ENCODE results near the gene APP. TPM values are rescaled to one million over a fixed set of nuclear protein-coding genes. Genes with fewer than 3 reads are reported as not detected.

The APP gene
- total RNA-seq, 3 donors from 2014 or later (not counting 1 experiment from before 2014, with no cell fraction given): 5.1 to 10.6 (median 7.8) TPM

DNA sequence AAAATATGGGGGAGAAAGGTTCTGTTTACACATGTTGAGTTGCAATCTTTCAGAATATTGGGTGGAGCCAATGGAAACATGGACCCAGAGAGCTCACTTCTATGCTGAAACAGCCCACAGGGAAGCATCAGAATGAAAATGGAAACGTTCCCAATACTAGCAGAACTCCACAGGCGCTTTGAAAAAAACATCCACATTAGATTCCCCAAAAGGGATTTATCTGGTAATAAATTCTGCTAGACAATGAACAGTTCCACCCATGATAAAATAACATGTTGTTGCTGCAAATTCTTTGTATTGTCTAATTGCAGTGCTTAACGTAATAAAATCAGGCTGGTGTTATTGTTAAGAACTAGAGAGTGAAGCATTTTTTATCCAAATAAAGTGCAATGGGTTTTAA, 238.8 kb downstream of the APP start:
- no peaks in the 10 kb centered on the region for H3K36me3 Mint-ChIP-seq
- H3K4me3 Mint-ChIP-seq: no peak overlapping the region
- no peaks in the 10 kb centered on the region for H3K4me1 Mint-ChIP-seq
- WGBS (ENCODE audit: insufficient coverage): 89% methylated on average over 3 of the region's 3 CpGs
- H3K27ac ChIP-seq (ENCODE audit: low read length): no peak overlapping the region
- H3K4me3 ChIP-seq (ENCODE audit: low read length): no peak overlapping the region
- peaks cover 0 to 3% of the 10 kb centered on the region in 2 donors for H3K27me3 Mint-ChIP-seq (ENCODE audit: low read depth in 2 of 2)
- H3K4me1 ChIP-seq (ENCODE audit: control insufficient read depth, insufficient read depth, low read length): no peaks in the 10 kb centered on the region
- H3K27ac Mint-ChIP-seq: no peak overlapping the region
- H3K27me3 ChIP-seq (ENCODE audit: control insufficient read depth, insufficient read depth, low read length): no peaks in the 10 kb centered on the region
- H3K9me3 ChIP-seq (ENCODE audit: control insufficient read depth, insufficient read depth, low read length): no peaks in the 10 kb centered on the region
- intact Hi-C loops (cut with micrococcal nuclease): no loop called here
- DNase-seq: no peak
- H3K36me3 ChIP-seq (ENCODE audit: control insufficient read depth, insufficient read depth, low read length): no peaks in the 10 kb centered on the region
- no peaks in the 10 kb centered on the region for H3K9me3 Mint-ChIP-seq
- no peak for ATAC-seq
- TF ChIP-seq, protein P1, sequence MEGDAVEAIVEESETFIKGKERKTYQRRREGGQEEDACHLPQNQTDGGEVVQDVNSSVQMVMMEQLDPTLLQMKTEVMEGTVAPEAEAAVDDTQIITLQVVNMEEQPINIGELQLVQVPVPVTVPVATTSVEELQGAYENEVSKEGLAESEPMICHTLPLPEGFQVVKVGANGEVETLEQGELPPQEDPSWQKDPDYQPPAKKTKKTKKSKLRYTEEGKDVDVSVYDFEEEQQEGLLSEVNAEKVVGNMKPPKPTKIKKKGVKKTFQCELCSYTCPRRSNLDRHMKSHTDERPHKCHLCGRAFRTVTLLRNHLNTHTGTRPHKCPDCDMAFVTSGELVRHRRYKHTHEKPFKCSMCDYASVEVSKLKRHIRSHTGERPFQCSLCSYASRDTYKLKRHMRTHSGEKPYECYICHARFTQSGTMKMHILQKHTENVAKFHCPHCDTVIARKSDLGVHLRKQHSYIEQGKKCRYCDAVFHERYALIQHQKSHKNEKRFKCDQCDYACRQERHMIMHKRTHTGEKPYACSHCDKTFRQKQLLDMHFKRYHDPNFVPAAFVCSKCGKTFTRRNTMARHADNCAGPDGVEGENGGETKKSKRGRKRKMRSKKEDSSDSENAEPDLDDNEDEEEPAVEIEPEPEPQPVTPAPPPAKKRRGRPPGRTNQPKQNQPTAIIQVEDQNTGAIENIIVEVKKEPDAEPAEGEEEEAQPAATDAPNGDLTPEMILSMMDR (IDR thresholded peaks at IDR 0.05): no peak

DNA sequence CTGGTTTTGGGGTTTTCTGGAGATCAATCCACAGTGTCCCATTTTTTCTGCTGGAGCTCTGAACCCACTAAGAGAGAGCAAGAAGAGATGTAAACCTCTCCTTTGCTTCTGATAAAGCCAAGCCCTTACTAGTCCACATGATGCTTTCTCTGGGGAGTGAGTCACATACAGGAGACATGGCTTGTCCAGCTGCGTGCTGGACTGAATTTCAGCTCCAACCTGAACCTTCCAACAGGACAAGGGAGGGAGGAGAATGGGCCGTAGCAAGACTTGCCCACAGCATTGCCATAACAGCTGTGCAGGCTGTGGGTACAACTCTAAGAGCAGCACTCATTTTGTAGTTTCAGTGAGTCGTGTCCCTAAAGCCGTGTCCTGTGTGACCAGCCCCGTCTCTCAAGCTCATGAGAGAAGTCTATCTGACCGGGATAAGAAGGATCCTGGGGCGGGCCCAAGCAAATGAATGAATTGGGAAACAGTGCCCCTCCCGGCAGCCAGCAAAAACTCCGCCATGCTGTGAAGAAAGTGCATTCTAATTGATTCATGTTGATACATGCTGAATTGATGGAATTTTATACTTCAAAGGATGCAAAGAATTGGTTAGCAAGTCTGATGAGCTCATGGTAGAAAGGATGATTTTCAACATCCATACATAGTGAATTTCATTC, 240.6 kb downstream of the APP start:
- Histone ChIP-seq H3K4me1 (ENCODE audit: control insufficient read depth, insufficient read depth, low read length) (no peaks in the 10 kb centered on the region), H3K4me3 (ENCODE audit: low read length) (no peak overlapping the region), H3K27ac (ENCODE audit: low read length) (no peak overlapping the region), H3K27me3 (ENCODE audit: control insufficient read depth, insufficient read depth, low read length) (no peaks in the 10 kb centered on the region), H3K36me3 (ENCODE audit: control insufficient read depth, insufficient read depth, low read length) (no peaks in the 10 kb centered on the region), H3K9me3 (ENCODE audit: control insufficient read depth, insufficient read depth, low read length) (no peaks in the 10 kb centered on the region)
- 93% methylated on average over 9 of the region's 9 CpGs for WGBS (ENCODE audit: insufficient coverage)
- TF ChIP-seq, protein P1 (IDR thresholded peaks at IDR 0.05): no peak
- H3K9me3 Mint-ChIP-seq: no peaks in the 10 kb centered on the region
- no peaks in the 10 kb centered on the region for H3K36me3 Mint-ChIP-seq
- H3K4me1 Mint-ChIP-seq: no peaks in the 10 kb centered on the region
- no peak overlapping the region for H3K27ac Mint-ChIP-seq
- DNase-seq: no peak
- peaks cover 0 to 3% of the 10 kb centered on the region in 2 donors for H3K27me3 Mint-ChIP-seq (ENCODE audit: low read depth in 2 of 2)
- intact Hi-C loops (cut with micrococcal nuclease): no loop called here
- H3K4me3 Mint-ChIP-seq: no peak overlapping the region
- no peak for ATAC-seq

DNA sequence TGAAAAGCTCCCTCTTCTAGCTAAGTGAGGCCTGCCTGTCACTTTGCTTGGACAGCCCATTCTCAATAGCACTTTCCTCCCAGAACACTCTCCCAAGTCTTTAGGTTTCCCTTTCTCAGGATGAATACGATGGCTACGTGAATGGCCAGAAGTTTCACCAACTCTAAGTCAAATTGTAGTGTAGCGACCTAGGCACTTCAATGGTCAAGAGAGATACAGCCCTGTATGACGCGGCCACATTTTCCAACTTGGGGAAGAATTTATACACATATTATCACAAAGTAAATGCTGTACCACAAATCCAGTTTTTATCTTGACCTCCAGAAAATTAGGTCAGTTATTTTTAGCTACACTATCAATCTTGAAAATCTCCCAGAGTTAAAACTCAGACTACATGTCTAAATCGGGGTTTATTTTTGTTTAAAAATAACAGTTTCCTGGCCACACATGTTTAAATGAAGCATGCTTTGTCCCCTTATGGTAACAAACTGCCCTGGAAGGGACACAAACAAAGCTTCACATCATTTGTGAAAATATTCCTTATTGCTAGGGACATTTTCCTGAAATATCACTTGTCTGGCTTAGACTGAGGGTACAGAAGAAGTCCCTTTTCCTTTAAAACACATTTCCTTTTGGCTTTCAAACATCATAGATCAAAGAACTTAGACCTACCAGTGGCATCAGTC, 243.2 kb downstream of the APP start:
- Histone ChIP-seq H3K9me3 (ENCODE audit: control insufficient read depth, insufficient read depth, low read length) (no peaks in the 10 kb centered on the region), H3K27me3 (ENCODE audit: control insufficient read depth, insufficient read depth, low read length) (no peaks in the 10 kb centered on the region), H3K36me3 (ENCODE audit: control insufficient read depth, insufficient read depth, low read length) (no peaks in the 10 kb centered on the region), H3K4me3 (ENCODE audit: low read length) (no peak overlapping the region), H3K4me1 (ENCODE audit: control insufficient read depth, insufficient read depth, low read length) (no peaks in the 10 kb centered on the region), H3K27ac (ENCODE audit: low read length) (no peak overlapping the region)
- DNase-seq (no peak), ATAC-seq (no peak)
- Mint-ChIP-seq H3K36me3 (no peaks in the 10 kb centered on the region), H3K27me3 (ENCODE audit: low read depth in 2 of 2) (peaks cover 0 to 3% of the 10 kb centered on the region in 2 donors), H3K27ac (no peak overlapping the region), H3K9me3 (no peaks in the 10 kb centered on the region), H3K4me3 (no peak overlapping the region), H3K4me1 (no peaks in the 10 kb centered on the region)
- TF ChIP-seq, protein P1 (IDR thresholded peaks at IDR 0.05): no peak
- WGBS (ENCODE audit: insufficient coverage): 88% methylated on average over 6 of the region's 6 CpGs
- intact Hi-C loops (cut with micrococcal nuclease): no loop called here
